Measurements from ENCODE around the gene SCRN3.
"Not testable (repeated sequence)": the region's sequence is repeated elsewhere in the genome, so short reads cannot be mapped to it uniquely, and the experiment has no call there.

The SCRN3 gene, protein sequence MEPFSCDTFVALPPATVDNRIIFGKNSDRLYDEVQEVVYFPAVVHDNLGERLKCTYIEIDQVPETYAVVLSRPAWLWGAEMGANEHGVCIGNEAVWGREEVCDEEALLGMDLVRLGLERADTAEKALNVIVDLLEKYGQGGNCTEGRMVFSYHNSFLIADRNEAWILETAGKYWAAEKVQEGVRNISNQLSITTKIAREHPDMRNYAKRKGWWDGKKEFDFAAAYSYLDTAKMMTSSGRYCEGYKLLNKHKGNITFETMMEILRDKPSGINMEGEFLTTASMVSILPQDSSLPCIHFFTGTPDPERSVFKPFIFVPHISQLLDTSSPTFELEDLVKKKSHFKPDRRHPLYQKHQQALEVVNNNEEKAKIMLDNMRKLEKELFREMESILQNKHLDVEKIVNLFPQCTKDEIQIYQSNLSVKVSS

DNA sequence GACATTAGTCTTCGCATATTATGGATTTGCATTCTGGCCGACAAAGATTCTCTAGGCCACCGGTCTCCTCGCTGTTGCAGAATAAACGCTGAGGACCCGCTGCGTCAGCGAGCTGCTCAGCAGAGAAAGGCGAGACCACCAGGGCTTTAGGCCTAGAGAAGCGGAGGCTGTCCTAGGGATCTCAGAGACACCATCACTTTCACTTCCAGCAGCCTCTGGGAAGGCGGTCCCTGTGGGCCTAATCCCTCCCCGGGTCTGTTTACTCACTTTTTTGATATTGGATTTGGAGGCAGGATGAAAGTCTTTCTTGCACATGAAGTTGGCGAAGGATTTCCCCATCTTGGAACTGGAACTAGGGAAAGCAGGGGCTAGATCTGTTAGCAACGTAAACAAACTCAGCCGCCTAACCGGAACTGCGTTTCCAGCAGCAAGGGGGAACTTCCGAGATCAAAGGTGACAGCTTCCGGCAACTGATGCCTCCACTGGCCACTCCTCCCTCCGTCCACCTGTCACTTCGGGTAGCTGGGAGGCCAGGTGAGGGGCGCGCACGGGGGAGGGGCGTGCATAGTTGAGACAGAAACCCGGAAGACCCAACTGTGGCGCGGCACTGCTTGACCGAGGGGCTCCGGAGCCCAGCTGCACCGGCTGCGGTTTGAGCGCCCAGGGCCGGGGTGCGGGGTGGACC is at the start of gene SCRN3:
Gene SCRN3 (plus strand): TSS at position 447 of the 685 bp plus-strand sequence. CDS start 2,554 bp downstream, outside the sequence.
- DNase-seq, result peak; percentile 90

DNA sequence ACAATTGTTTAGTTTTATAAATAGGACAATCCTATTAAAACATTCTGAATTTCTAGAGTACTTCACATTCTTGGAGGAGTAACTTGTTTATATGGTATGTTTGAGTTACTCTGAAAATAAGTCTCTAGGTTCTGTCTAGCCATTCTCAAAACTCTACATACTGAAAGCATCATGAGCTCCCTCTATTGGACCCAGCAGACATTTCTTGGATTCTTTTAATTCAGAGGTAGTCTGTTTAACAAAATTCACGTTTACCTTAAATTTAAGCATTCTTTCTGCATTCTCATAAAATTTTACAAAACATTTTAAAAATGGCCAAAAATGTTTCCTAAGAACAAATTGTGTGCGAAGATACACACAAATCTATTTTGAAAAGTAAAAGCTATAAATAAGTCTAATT is 45.5 kb upstream of the SCRN3 start:
- DNase-seq, result no peak

DNA sequence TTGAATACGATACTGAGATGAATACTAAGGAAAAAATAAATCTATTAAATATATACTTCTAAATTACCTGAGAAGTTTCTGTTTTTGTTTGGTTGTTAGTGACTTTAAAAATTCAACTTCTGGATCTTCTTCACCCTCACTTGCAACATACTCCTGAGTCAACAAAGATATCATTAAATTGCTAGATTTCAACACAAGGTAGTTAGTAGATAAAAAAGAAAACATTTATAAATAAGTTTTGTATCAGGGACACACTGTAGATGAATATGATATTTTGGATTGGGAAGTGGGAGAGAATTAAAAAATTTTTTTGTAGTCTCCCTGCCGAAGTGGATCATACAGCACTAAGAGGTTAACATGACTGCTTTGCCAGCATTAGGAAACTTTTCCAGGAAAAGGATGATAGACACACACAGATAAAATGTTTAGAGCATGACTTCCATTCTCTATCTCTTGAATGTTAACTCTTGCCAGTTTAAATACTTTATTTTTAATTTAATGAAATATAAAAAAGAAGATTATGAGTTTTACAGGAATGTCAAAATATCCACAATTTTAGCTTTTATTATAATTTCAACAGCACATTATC is 44.8 kb upstream of the SCRN3 start:
- DNase-seq, result no peak

DNA sequence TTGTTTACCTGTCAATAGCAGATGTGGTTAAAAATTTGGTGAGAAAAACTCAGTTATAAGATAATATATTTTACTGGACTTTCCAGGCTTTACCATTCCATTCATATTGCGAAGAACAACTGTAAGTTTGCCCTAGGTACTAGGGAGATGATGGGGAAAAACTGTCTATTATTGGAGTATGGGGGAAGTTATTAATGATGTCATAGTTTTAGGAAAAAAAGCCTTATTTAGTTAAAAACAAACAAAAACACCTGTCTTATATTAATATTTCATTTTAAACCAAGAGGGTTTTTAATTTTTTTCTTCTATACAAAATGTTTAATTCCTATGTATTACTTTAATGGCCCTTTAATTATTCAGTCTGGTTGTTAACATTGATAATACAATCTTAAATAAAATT is 42.5 kb upstream of the SCRN3 start:
- DNase-seq, result no peak

DNA sequence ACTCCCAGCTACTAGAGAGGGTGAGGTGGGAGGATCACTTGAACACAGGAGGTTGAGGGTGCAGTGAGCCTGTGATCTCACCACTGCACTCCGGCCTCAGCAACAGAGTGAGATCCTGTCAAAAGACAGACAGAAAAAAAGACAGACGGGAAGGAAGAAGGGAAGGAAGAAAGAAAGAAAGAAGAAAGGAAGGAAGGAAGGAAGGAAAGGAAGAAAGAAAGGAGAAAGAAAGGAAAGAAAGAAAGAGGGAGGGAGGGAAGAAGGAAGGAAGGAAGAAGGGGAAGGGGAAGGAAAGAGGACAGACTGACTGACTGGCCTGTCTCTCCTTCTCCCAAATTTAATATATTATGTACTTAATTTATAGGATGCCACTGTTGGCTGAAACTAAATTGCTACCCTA is 39.2 kb upstream of the SCRN3 start:
- DNase-seq, result no peak

DNA sequence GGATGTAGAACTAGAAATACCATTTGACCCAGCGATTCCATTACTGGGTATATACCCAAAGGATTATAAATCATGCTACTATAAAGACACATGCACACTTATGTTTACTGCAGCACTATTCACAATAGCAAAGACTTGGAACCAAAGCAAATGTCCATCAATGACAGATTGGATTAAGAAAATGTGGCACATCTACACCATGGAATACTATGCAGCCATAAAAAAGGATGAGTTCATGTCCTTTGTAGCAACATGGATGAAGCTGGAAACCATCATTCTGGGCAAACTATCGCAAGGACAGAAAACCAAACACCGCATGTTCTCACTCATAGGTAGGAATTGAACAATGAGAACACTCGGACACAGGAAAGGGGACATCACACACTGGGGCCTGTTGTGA is 35.9 kb upstream of the SCRN3 start:
- DNase-seq, result not testable (repeated sequence)

DNA sequence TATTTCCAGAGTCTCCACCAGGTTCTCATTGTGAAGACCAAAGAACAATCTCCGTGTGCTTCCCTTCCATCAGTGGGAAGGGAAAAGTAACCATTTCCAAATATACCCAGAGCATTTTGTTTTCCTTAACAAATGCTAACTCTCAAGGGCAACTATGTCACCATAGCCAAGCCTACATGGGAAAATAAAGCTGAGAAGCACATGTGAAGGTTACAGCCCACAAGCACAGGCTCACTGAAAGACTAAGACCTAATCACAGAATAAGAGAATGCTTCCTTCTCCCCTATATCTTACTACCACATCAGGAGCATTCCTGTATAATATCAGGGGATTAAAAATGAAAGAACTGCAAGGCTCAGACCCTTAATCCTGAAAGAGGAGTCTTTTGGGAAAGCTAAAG is 32.6 kb upstream of the SCRN3 start:
- no peak for DNase-seq

DNA sequence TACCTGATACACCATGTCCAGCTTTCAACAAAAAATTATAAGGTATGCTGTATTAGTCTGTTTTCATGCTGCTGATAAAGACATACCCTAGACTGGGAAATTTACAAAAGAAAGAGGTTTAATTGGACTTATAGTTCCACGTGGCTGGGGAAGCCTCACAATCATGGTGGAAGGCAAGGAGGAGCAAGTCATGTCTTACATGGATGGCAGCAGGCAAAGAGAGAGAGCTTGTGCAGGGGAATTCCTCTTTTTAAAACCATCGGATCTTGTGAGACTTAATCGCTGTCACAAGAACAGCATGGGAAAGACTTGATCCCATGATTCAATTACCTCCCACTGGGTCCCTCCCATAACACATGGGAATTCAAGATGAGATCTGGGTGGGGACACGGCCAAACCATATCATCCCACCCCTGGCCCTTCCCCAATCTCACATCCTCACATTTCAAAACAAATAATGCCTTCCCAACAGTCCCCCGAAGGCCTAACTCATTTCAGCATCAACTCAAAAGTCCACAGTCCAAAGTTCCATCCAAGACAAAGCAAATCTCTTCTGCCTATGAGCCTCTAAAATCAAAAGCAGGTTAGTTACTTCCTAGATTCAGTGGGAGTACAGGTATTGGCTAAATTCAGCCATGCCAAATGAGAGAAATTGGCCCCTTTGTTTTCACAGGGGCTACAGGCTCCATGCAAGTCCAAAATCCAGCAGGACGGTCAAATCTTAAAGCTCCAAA is 31.9 kb upstream of the SCRN3 start:
- not testable (repeated sequence) for DNase-seq

DNA sequence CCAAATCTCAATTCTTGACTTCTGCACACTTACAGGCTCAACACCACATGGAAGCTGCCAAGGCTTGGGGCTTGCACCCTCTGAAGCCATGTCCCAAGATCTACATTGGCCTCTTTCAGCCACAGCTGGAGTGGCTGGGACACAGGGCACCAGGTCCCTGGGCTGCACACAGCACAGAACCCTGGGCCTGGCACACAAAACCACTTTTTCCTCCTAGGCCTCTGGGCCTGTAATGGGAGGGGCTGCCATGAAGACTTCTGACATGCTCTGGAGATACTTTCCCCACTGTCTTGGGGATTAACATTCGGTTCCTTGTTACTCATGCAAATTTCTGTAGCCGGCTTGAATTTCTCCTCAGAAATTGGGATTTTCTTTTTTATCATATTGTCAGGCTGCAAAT is 30.9 kb upstream of the SCRN3 start:
- no peak for DNase-seq

DNA sequence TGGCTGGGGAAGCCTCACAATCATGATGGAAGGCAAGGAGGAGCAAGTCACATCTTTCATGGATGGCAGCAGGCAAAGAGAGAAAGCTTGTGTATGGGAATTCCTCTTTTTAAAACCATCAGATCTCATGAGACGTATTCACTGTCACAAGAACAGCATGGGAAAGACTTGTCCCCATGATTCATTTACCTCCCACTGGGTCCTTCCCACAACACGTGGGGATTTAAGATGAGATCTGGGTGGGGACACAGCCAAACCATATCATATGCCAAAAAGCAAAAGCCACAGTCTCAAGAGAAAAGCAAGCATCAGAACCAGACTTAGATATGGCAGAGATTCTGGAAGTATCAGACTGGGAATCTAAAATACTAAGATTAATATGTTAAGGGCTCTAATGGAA is 30.0 kb upstream of the SCRN3 start:
- DNase-seq, result no peak

DNA sequence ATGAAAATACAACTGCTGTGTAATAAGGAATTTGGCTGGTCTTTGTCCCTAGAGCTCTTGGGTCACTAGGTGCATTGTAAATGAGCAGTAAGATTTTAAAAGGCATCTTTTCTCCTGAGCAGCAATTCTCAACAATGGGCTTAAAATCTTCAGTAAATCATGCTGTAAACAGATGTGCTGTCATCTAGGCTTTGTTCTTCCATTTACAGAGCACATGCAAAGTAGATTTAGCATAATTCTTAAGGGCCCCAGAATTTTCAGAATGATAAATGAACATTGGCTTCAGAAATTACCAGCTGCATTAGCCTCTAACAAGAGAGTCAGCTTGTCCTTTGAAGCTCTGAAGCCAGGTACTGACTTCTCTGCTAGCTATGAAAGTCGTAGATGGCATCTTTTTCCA is 26.8 kb upstream of the SCRN3 start:
- DNase-seq, result no peak

DNA sequence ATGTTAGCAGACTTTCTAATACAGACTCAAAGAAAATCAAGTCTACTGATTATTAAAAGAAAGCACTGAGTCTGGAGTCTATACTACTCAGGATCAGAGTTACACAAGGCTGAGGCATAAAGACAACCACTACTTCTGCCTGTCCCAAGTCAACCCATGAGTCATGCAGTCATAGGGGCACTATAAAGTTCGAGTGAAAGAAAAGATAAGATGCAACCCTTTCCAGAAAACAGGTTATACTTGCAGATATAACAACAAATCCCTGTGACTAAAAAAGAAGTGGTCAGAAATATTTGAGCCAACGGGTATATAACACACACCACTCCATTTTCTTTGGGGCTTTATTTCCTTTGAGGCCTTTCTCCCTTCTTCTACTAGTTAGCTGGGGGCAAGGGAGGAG is 18.6 kb upstream of the SCRN3 start:
- DNase-seq, result no peak

DNA sequence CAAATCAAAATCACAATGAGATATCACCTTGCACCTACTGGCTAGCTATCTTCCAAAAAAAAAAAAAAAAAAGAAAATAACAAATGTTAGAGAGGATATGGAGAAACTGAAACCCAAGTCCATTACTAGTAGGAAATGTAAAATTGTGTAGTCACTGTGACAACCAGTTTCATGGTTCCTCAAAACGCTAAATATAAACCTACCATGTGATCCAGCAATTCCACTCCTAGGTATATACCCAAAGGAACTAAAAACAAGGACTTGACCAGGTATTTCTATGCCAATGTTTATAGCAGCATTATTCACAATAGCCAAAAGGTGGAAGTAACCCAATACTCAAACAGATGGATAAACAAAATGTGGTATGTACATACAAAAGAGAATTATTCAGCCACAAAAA is 11.7 kb upstream of the SCRN3 start:
- DNase-seq, result no peak

DNA sequence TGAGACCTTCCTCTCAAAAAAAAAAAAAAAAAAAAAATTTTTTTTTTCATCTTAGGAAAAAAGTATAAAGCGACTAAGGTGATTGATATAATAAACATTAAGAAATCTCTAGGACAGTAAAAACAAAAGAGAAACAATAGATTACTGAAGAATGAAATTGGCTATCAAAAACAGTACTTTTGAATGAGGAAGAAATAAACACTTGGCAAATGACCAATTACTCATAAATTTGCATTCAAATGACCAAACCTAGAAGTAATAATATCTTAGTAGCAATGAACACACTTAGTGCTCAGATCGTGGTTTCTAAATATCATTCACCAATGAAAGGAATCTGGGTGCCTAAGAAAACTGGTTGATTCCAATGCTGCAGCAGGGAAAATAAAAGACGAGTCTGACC is 10.3 kb upstream of the SCRN3 start:
- no peak for DNase-seq

DNA sequence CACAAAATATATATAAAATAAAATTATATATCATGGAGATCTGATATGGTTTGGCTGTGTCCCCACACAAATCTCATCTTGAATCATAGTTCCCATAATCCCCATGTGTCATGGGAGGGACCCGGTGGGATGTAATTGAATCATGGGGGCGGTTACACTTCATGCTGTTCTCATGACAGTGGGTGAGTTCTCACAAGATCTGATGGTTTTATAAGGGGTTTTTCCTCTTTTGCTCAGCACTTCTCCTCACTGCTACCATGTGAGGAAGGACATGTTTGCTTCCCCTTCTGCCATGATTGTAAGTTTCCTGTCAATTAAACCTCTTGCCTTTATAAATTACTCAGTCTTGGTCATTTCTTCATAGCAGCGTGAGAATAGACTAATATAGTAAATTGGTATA is 6.8 kb upstream of the SCRN3 start:
- DNase-seq, result not testable (repeated sequence)

DNA sequence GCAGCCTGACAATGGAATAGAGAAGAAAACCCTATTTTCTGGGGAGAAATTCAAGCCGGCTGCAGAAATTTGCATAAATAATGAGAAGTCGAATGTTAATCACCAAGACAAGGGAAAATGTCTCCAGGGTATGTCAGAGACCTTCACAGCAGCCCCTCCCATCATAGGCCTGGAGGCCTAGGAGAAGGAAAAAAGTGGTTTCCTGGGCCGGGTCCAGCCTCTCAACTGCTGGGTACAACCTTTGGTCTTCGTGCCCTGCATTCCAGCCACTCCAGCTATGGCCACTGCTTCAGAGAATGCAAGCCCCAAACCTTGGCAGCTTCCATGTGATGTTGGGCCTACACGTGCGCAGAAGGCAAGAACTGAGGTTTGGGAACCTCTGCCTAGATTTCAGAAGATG is 6.0 kb upstream of the SCRN3 start:
- DNase-seq, result no peak

DNA sequence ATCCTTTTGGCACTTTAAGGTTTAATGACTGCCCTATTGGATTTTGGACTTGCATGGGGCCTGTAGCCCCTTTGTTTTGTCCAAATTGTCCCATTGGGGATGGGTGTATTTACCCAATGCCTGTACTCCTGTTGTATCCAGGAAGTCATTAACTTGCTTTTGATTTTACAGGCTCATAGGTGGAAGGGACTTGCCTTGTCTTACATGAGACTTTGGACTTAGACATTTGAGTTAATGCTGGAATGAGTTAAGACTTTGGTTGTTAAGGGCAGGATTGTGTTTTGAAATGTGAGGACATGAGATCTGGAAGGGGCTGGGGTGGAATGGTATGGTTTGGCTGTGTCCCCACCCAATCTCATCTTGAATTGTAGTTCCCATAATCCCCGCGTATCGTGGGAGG is 5.2 kb upstream of the SCRN3 start:
- DNase-seq, result not testable (repeated sequence)

DNA sequence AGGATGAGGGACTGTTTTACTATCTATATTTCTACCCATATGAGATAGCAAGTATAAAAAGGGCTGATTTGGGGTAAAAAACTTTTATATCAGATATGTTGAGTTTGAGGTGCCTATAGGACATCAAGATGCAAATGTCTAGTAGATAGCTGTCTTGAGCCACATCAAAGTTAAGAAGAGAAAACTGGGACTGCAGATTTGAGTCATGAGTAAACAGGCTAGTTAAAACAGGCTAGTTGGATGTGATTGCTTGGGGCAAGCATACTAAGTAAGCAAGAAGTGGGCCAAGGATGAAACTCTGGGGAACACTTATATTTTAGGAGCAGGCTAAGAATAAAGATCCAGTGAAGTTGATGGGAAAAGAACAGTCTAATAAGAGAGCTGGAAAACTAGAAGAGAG is 2.8 kb upstream of the SCRN3 start:
- DNase-seq, result no peak

DNA sequence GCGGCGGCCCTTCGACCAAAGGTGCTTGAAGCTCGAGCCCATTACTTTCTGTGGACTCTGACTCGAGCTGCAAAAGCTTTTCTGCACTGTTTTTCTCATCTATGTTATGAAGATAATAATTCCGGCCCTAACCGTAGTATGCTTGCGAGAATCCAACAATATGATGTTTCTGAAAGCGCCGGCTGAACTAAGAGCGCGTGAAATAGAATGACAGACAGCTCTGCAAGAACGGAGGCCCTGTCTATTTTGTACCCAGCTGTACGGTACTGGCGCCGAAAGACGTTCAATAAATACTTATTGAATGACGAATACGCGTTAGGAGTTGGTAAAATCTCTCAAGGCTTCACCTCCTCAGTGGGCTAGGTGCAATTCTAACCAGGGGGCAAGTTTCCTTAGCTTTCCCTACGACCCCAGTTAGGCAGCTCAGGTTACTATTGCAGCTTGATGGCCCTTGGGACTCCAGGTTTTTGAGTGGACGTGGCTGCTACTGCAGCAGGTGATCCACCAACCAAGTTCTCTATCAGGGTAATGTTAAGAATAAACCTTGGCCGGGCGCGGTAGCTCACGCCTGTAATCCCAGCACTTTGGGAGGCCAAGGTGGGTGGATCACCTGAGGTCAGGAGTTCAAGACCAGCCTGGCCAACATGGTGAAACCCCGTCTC is 570 bp downstream of the SCRN3 start:
- DNase-seq, result peak; percentile 18

DNA sequence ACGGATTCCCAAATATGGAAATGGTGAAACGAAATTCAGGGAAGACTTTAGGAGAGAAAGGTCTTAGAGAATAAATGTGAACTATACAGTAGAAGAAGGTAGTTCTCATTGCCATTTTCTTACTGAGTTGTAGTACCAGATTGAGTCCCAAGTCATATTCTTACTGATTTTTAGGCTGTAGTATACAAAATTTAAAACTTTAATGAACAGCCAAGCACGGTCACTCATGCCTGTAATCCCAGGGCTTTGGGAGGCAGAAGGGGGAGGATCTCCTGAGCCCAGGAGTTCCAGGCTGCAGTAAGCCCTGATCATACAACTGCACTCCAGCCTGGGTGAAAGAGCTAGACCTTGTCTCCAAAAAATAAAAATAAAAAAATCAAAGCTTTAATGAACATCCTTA is 2.2 kb downstream of the SCRN3 start:
- DNase-seq, result no peak

DNA sequence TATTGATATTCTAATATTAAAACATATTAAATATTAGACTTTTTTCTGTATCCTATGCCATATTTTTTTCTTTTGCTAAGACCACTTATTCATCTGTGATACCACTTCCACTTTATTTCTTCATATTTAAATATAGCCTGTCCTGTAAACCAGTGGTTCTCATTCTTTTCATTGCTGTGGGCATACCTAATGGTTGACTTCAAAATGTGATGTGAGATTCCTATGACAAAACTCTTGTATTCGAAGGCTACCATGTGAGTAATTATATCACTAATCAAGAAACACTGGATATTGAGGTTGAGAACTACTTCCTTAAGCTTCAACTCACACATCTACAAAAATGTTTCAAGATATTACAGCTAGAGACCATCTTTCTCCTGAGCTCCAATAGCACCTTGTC is 3.6 kb downstream of the SCRN3 start:
- DNase-seq, result no peak

DNA sequence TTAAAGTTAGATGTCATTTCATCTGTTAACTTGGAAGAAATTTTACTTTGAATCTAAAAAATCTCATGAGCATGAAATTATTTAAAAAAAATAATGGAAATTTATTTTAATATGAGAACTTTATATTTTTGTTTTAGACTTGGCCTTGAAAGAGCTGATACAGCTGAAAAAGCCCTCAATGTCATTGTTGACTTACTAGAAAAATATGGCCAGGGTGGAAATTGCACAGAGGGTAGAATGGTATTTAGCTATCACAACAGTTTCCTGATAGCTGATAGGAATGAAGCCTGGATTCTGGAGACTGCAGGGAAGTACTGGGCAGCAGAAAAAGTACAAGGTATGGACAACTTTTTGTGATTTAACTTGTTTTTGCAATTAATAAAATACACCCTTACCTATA is 5.3 kb downstream of the SCRN3 start:
- no peak for DNase-seq

DNA sequence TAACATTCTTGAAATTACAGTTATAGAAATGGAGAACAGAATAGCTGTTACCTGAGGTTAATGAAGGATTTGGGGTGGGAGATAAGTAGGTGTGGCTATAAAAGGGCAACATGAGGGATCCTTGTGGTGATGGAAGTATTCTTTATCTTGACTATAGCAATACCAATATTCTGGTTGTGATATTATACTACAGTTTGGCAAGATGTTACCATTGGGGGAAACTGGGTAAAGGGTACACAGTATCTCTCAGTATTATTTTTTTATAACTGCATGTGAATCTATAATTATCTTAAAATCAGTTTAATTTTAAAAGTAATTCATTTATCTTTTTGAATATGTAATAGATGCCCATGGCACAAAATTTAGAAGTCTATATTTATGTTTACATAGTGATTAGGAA is 8.1 kb downstream of the SCRN3 start:
- no peak for DNase-seq

Measured in femur (tissue), 1 donor.